Brain microvascular endothelial cell (primary cell): ENCODE measurements around the gene TMEM198.

Experiments used
- DNase-seq: peaks from one replicate; pipeline ENCODE4 v3.0.0-alpha.2; 2020
- H3K27ac ChIP-seq: fragments of 250-450 bp; sonication (Bioruptor Pico); 2 replicates; pipeline ENCODE4 v1.5.1; 2020; ENCODE audit warnings: mild to moderate bottlenecking, moderate library complexity
- H3K27me3 ChIP-seq: fragments of 250-450 bp; sonication (Bioruptor Pico); replicated peaks from 2 replicates; pipeline ENCODE4 v1.5.1; 2020; ENCODE audit warnings: mild to moderate bottlenecking
- H3K36me3 ChIP-seq: fragments of 250-450 bp; sonication (Bioruptor Pico); replicated peaks from 2 replicates; pipeline ENCODE4 v1.5.1; 2020; ENCODE audit warnings: mild to moderate bottlenecking
- H3K4me3 ChIP-seq: 2 replicates; pipeline ENCODE4 v1.5.1; 2011; ENCODE audit warnings: low read depth, mild to moderate bottlenecking, control low read depth, low read length, moderate library complexity
- in situ Hi-C: cut with HindIII; loops from 2 replicates; pipeline ENCODE4 v1.10.0; 2017; ENCODE audit warnings: low sequenced_read_pairs, low pct_ligation_motif_present
- TF ChIP-seq, protein P1 (sequence below): IDR thresholded peaks from 2 replicates; pipeline ENCODE4 v1.5.1; 2011; ENCODE audit warnings: low read depth, mild to moderate bottlenecking, moderate library complexity, low read length, control low read depth, inconsistent platforms; ENCODE audit errors: missing control alignments

TMEM198 gene

DNA sequence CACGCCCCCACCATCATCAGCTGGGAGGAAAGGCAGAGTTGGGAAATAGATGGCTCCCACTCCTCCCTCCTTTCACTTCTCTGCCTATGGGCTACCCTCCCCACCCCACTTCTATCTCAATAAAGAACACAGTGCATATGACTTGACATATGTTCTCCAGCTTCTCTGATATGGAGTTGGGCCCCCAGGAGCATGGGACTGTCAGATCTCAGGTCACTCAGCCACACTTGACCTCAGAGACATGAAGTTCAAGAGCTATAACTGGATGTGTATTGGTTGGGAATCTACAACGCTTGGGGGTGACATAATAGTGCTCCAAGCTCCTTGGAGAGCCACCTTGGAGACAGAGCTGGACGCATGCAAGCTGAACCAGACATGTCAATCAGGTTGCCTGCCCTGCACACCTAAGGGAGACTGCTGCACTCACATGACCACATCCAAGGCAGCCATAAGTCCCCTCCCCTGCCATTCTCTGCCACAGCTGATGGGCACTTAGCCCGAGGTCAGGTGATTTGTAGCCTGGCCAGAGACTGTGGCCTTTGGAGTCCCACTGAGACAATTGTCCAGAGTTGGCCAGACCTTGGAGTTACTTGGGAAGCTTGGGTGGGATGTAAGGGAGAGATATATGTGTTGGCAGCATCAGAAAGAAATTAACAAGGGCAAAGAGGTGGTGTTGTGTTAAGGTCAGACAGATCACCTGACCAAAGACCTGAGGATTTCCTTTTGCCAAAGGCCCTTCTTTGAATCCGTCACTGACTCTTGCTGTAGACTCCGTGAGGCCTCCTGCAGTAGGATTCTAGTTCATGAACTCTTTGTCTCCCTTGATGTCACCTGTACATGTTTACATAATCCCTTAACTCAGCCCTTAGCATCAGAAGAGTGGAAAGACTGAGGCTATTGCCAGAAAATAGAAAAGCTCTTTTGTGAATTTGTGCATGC is 32.0 kb downstream of the TMEM198 start:
- in situ Hi-C loops, result no loop called here
- TF ChIP-seq, protein P1, sequence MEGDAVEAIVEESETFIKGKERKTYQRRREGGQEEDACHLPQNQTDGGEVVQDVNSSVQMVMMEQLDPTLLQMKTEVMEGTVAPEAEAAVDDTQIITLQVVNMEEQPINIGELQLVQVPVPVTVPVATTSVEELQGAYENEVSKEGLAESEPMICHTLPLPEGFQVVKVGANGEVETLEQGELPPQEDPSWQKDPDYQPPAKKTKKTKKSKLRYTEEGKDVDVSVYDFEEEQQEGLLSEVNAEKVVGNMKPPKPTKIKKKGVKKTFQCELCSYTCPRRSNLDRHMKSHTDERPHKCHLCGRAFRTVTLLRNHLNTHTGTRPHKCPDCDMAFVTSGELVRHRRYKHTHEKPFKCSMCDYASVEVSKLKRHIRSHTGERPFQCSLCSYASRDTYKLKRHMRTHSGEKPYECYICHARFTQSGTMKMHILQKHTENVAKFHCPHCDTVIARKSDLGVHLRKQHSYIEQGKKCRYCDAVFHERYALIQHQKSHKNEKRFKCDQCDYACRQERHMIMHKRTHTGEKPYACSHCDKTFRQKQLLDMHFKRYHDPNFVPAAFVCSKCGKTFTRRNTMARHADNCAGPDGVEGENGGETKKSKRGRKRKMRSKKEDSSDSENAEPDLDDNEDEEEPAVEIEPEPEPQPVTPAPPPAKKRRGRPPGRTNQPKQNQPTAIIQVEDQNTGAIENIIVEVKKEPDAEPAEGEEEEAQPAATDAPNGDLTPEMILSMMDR, result no peak
- Histone ChIP-seq H3K27ac (no peak overlapping the region), H3K36me3 (no peaks in the 10 kb centered on the region), H3K4me3 (no peak overlapping the region), H3K27me3 (no peaks in the 10 kb centered on the region)
- DNase-seq, result no peak

DNA sequence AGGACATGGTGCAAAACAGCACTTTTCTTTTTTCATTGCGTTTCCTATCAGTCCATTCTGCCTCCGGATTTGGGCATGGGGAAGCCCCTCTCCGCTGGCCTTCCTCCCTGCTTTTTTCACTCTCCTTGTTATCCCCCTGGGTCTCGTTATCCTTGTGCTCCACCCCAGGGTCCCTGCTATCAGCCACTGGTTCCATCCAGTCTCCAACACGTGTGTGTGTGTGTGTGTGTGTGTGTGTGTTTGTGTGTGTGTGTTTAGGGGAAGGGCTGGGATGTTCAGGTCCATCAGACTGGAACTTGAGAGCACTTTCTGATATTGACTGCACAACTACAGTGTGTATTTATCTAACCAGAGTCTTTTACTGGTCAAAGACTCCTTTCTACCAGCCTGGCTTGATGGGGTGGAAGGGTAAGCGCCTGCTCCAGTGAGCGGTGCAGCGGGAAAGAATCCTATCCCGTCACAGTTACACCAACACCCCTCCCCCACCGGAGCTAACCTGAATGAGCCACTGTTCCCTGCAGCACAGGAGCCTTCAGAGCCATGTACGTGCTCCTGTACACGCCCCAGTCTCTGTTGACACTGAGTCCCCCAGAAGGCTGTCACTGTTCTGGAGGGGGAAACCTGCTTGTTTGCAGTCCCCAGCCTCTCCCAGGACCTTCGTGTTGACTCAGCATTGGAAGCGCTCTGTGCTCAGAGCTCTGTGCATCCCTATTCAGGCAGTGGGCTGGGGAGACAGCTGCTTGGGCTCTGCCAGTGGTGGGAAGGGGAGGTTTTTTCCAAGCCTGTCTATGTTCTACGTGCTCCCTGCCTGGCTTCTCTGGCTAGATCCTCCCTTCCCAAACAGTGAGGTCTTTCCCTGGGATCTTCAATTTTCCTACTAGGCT is 32.9 kb downstream of the TMEM198 start:
- Histone ChIP-seq H3K36me3 (no peaks in the 10 kb centered on the region), H3K4me3 (no peak overlapping the region), H3K27ac (no peak overlapping the region), H3K27me3 (no peaks in the 10 kb centered on the region)
- in situ Hi-C loops, result no loop called here
- DNase-seq, result no peak
- TF ChIP-seq, protein P1, result no peak

DNA sequence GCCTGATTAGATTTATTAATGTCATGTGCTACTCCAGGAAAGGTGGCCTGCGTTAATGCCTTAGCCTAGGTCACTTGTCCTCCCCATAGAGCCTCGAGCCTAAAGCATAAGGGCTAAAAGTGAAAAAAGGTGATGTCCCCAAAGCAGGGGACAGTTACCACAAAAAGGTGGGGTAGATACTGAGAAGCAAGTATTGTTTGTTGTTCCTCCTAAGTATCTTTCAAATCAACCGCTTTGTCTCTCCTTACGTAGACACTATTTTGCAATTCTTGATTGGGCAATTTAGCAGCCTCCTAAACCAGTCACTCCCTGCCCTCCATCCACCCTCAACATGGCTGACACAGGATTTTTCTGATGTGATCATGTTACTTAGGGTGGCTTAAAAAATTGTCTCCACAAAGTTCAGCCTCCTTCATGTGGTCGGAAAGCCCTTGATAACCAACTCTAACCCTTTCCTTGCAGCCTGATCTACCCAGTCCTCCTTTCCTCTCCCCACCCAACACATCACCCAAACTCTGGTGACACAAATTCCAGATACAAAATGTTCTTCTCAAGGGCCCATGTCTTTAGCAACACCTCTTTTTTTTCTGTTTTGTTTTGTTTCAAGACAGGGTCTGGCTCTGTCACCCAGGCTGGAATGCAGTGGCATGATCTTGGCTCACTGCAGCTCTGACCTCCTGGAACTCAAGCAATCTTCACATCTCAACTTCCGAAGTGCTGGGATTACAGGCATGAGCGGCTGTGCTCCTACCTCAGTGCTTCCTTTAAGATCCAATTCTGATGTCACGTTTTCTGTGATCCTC is 35.2 kb downstream of the TMEM198 start:
- Histone ChIP-seq H3K4me3 (no peak overlapping the region), H3K27me3 (no peaks in the 10 kb centered on the region), H3K36me3 (no peaks in the 10 kb centered on the region), H3K27ac (no peak overlapping the region)
- in situ Hi-C loops, result no loop called here
- TF ChIP-seq, protein P1, result no peak
- no peak for DNase-seq

DNA sequence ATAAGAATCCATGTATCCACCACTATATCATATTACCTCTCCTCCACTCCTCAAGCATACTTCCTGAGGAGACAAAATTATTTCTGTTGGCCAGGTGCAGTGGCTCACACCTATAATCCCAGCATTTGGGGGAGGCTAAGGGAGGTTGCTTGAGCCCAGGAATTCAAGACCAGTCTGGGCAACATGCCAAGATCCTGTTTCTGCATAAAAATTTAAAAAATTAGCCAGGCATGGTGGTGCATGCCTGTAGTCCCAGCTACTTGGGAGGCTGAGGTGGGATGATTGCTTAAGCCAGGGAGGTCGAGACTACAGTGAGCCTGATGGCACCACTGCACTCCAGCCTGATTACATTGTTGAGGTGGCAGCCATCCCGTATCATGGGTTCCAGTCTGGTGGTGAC is 37.5 kb downstream of the TMEM198 start:
- in situ Hi-C loops, result no loop called here
- no peaks in the 10 kb centered on the region for H3K36me3 ChIP-seq
- TF ChIP-seq, protein P1, result no peak
- no peak for DNase-seq
- H3K27ac ChIP-seq, result no peak overlapping the region
- no peaks in the 10 kb centered on the region for H3K27me3 ChIP-seq
- H3K4me3 ChIP-seq, result no peak overlapping the region

DNA sequence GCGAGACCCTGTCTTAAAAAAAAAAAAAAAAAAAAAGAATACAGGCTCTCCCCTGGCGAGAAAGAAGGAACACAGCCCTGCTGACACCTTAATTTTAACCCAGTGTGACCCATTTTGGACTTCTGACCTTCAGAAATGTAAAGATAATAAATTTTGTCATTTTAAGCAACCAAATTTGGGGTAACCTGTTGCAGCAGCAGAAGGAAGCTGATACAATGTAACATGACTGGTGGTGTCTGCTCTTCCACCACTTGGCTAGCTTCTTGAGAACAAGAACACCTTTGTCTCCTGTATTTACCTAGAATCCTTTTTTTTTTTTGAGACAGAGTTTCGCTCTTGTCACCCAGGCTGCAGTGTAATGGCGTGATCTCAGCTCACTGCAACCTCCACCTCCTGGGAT is 47.3 kb downstream of the TMEM198 start:
- Histone ChIP-seq H3K27ac (no peak overlapping the region), H3K27me3 (no peaks in the 10 kb centered on the region), H3K36me3 (no peaks in the 10 kb centered on the region), H3K4me3 (no peak overlapping the region)
- in situ Hi-C loops, result no loop called here
- TF ChIP-seq, protein P1, result no peak
- no peak for DNase-seq
